Ascending aorta (tissue), 2 donors: ENCODE results near the gene CCDC74B. TPM values are rescaled to one million over a fixed set of nuclear protein-coding genes. Genes with fewer than 3 reads are reported as not detected.
"Not testable (repeated sequence)": the region's sequence is repeated elsewhere in the genome, so short reads cannot be mapped to it uniquely, and the experiment has no call there.

Source experiments
- DNase-seq, 2 donors: peaks; one replicate each; pipeline ENCODE4 v3.0.0-alpha.2; 2019; ENCODE audit warnings: low spot score in 2 of 2
- H3K27ac ChIP-seq, 2 donors: fragments of 200-600 bp; sonication (generic); one replicate each; pipeline ENCODE4 v1.5.1; 2016 to 2017; ENCODE audit warnings: mild to moderate bottlenecking in 1 of 2
- H3K27me3 ChIP-seq: fragments of 200-600 bp; sonication (generic); one replicate; pipeline ENCODE4 v1.5.1; 2017
- H3K36me3 ChIP-seq, 2 donors: fragments of 200-600 bp; sonication (generic); one replicate each; pipeline ENCODE4 v1.5.1; 2016
- H3K4me1 ChIP-seq, 2 donors: fragments of 200-600 bp; sonication (generic); one replicate each; pipeline ENCODE4 v1.5.1; 2016 to 2017; ENCODE audit warnings: mild to moderate bottlenecking in 1 of 2
- H3K4me3 ChIP-seq, 2 donors: fragments of 200-600 bp; sonication (generic); one replicate each; pipeline ENCODE4 v1.5.1; 2016 to 2017; ENCODE audit warnings: mild to moderate bottlenecking in 1 of 2
- H3K9me3 ChIP-seq, 2 donors: fragments of 200-600 bp; sonication (generic); one replicate each; pipeline ENCODE4 v1.5.1; 2016
- CTCF ChIP-seq, 3 experiments: fragments of 200-600 bp in 2 of 3; fragments of 450-650 bp in 1 of 3; sonication (generic) in 2 of 3; IDR thresholded peaks; one replicate each; pipeline ENCODE4 v1.5.1; 2016 to 2019; ENCODE audit warnings: antibody characterized with exemption in 3 of 3, mild to moderate bottlenecking in 1 of 3, moderate library complexity in 1 of 3
- intact Hi-C: fragments of 100-400 bp; cut with DNase I; formaldehyde crosslinking; loops from one replicate; pipeline ENCODE4 v1.15.1; 2023
- total RNA-seq: library from RNA; depleted of rRNA; stranded (reverse); fragments of >200 nt; gene quantifications from one replicate; pipeline ENCODE4 v1.1.0, GENCODE V29; 2016

CCDC74B gene
- total RNA-seq, 1 donor from 2014 or later = 2.3 TPM

GRCh38 chr2:130156624-130157004 is 11.7 kb upstream of the CCDC74B start:
- no peak for TF ChIP-seq CTCF (IDR thresholded peaks at IDR 0.05)
- peaks cover 52 to 58% of the 10 kb centered on the region in 2 donors for H3K36me3 ChIP-seq

GRCh38 chr2:130155956-130156623 is 11.2 kb upstream of the CCDC74B start:
- TF ChIP-seq CTCF (IDR thresholded peaks at IDR 0.05) = peak in 1 of 3 experiments; percentile 26

More at GRCh38 chr2:130156624-130157004, 11.7 kb upstream of the CCDC74B start:
- no peak overlapping the region for H3K4me3 ChIP-seq
- no peaks in the 10 kb centered on the region for H3K9me3 ChIP-seq
- no peaks in the 10 kb centered on the region for H3K4me1 ChIP-seq
- intact Hi-C loops = no loop called here
- DNase-seq = no peak
- no peaks in the 10 kb centered on the region for H3K27me3 ChIP-seq
- no peak overlapping the region for H3K27ac ChIP-seq

GRCh38 chr2:130154773-130155765 is 10.2 kb upstream of the CCDC74B start:
- Histone ChIP-seq H3K27ac (no peak overlapping the region), H3K27me3 (no peaks in the 10 kb centered on the region), H3K36me3 (peaks cover 50 to 53% of the 10 kb centered on the region in 2 donors), H3K4me3 (no peak overlapping the region), H3K9me3 (no peaks in the 10 kb centered on the region), H3K4me1 (no peaks in the 10 kb centered on the region)
- no peak for TF ChIP-seq CTCF (IDR thresholded peaks at IDR 0.05)
- intact Hi-C loops = no loop called here
- no peak for DNase-seq

More at GRCh38 chr2:130155956-130156623, 11.2 kb upstream of the CCDC74B start:
- H3K27ac ChIP-seq, H3K27me3 ChIP-seq, intact Hi-C loops, DNase-seq, H3K9me3 ChIP-seq, H3K4me3 ChIP-seq, H3K4me1 ChIP-seq: not testable (repeated sequence)
- peaks cover 52 to 58% of the 10 kb centered on the region in 2 donors for H3K36me3 ChIP-seq

GRCh38 chr2:130154423-130154770 is 9.5 kb upstream of the CCDC74B start:
- intact Hi-C loops, H3K4me3 ChIP-seq, H3K9me3 ChIP-seq, H3K27ac ChIP-seq, H3K27me3 ChIP-seq, H3K4me1 ChIP-seq, DNase-seq: not testable (repeated sequence)
- H3K36me3 ChIP-seq = peaks cover 44 to 49% of the 10 kb centered on the region in 2 donors

- H3K9me3 ChIP-seq, H3K27ac ChIP-seq, H3K27me3 ChIP-seq, intact Hi-C loops, H3K4me1 ChIP-seq, H3K4me3 ChIP-seq, DNase-seq: not testable (repeated sequence)
- H3K36me3 ChIP-seq = peaks cover 39 to 48% of the 10 kb centered on the region in 2 donors
Observed at GRCh38 chr2:130153721-130154422, 9.0 kb upstream of the CCDC74B start.

- Histone ChIP-seq H3K36me3 (peaks cover 36 to 42% of the 10 kb centered on the region in 2 donors), H3K27me3 (no peaks in the 10 kb centered on the region), H3K4me1 (no peaks in the 10 kb centered on the region), H3K4me3 (no peak overlapping the region), H3K27ac (no peak overlapping the region), H3K9me3 (no peaks in the 10 kb centered on the region)
- DNase-seq = no peak
- TF ChIP-seq CTCF (IDR thresholded peaks at IDR 0.05) = no peak
- intact Hi-C loops = no loop called here
Observed at GRCh38 chr2:130152816-130153595, 8.1 kb upstream of the CCDC74B start.

- peaks cover 34 to 35% of the 10 kb centered on the region in 2 donors for H3K36me3 ChIP-seq
- H3K4me3 ChIP-seq, intact Hi-C loops, H3K9me3 ChIP-seq, DNase-seq, H3K27me3 ChIP-seq, H3K27ac ChIP-seq, H3K4me1 ChIP-seq: not testable (repeated sequence)
Observed at GRCh38 chr2:130152136-130152815, 7.4 kb upstream of the CCDC74B start.

GRCh38 chr2:130151145-130151512 is 6.2 kb upstream of the CCDC74B start:
- H3K9me3 ChIP-seq, H3K27ac ChIP-seq, H3K27me3 ChIP-seq, H3K4me3 ChIP-seq, intact Hi-C loops, H3K4me1 ChIP-seq: not testable (repeated sequence)
- H3K36me3 ChIP-seq = peaks cover 33 to 35% of the 10 kb centered on the region in 2 donors
- DNase-seq = peak in 1 of 2 donors; percentile 42
